Prostate gland (tissue), 2 donors: ENCODE results near the gene TASOR2. TPM values are rescaled to one million over a fixed set of nuclear protein-coding genes. Genes with fewer than 3 reads are reported as not detected.

ENCODE experiments used
- DNase-seq: peaks from one replicate; pipeline ENCODE4 v3.0.0-alpha.2; 2019; ENCODE audit warnings: low spot score
- H3K27ac ChIP-seq, 2 donors: fragments of 200-600 bp; sonication (generic); 2 replicates each; pipeline ENCODE4 v1.5.1; 2017 to 2019
- H3K27me3 ChIP-seq: fragments of 200-600 bp; sonication (generic); replicated peaks from 2 replicates; pipeline ENCODE4 v1.5.1; 2019; ENCODE audit not compliant: insufficient read depth
- H3K36me3 ChIP-seq, 2 donors: fragments of 200-600 bp; sonication (generic); 1 replicate in 1 of 2; 2 replicates in 1 of 2; pipeline versions ENCODE4 v1.5.1 to v1.8.1; 2017 to 2019
- H3K4me1 ChIP-seq: fragments of 200-600 bp; sonication (generic); replicated peaks from 2 replicates; pipeline ENCODE4 v1.5.1; 2019
- H3K4me3 ChIP-seq, 2 donors: fragments of 200-600 bp; sonication (generic); 2 replicates each; pipeline ENCODE4 v1.5.1; 2017 to 2019
- H3K9me3 ChIP-seq: fragments of 200-600 bp; sonication (generic); 2 replicates; pipeline ENCODE4 v1.5.1; 2017
- POLR2A ChIP-seq: fragments of 450-650 bp; IDR thresholded peaks from one replicate; pipeline ENCODE4 v1.6.1; 2016; ENCODE audit warnings: antibody characterized with exemption, mild to moderate bottlenecking
- POLR2AphosphoS5 ChIP-seq: sonication (generic); formaldehyde crosslinking; IDR thresholded peaks from one replicate; pipeline ENCODE4 v1.6.1; 2017; ENCODE audit warnings: antibody characterized with exemption
- WGBS: methylation state at CpG from one replicate; pipeline ENCODE4 v1.1.5; 2018; 5-methylcytosine and 5-hydroxymethylcytosine counted together
- intact Hi-C: fragments of 100-400 bp; cut with DNase I; formaldehyde crosslinking; loops from one replicate; pipeline ENCODE4 v1.14.2; 2022
- total RNA-seq, 2 donors: library from RNA; depleted of rRNA; stranded (reverse); fragments of >200 nt; gene quantifications; one replicate each; pipeline ENCODE4 v1.1.0, GENCODE V29; 2016
- TF ChIP-seq, protein P1 (sequence below), 4 experiments: fragments of 200-600 bp in 2 of 4; fragments of 450-650 bp in 2 of 4; sonication (generic) in 2 of 4; IDR thresholded peaks; 1 replicate in 3 of 4; 2 replicates in 1 of 4; pipeline ENCODE4 v1.5.1; 2016 to 2019; ENCODE audit warnings: antibody characterized with exemption in 4 of 4, mild to moderate bottlenecking in 2 of 4, moderate library complexity in 2 of 4

TASOR2 gene
- total RNA-seq, 2 donors from 2014 or later = 55.0 to 97.9 TPM

DNA sequence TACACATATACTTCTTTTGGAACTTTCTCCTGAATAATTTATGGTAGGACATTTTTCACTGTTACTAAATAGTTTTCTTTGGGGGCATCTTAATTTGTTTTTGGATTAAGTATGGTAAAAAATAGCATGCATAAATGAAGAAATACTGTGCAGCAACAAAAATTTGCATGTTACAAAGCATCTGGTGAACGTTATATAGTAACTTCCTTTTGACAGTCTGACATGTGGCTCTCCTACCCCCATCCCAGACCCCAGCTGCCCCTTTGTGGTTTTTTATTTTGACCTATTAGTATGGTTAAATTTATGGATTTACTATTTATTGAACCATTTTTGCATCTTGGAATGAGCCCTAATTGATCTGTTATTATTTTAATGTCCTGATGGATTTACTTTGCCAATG, 9.9 kb downstream of the TASOR2 start:
- TF ChIP-seq, protein P1, sequence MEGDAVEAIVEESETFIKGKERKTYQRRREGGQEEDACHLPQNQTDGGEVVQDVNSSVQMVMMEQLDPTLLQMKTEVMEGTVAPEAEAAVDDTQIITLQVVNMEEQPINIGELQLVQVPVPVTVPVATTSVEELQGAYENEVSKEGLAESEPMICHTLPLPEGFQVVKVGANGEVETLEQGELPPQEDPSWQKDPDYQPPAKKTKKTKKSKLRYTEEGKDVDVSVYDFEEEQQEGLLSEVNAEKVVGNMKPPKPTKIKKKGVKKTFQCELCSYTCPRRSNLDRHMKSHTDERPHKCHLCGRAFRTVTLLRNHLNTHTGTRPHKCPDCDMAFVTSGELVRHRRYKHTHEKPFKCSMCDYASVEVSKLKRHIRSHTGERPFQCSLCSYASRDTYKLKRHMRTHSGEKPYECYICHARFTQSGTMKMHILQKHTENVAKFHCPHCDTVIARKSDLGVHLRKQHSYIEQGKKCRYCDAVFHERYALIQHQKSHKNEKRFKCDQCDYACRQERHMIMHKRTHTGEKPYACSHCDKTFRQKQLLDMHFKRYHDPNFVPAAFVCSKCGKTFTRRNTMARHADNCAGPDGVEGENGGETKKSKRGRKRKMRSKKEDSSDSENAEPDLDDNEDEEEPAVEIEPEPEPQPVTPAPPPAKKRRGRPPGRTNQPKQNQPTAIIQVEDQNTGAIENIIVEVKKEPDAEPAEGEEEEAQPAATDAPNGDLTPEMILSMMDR (IDR thresholded peaks at IDR 0.05) = no peak
- no peak for TF ChIP-seq POLR2AphosphoS5
- TF ChIP-seq POLR2A = no peak
- no peak overlapping the region for H3K27ac ChIP-seq
- no peaks in the 10 kb centered on the region for H3K9me3 ChIP-seq
- H3K4me1 ChIP-seq = no peaks in the 10 kb centered on the region
- no peak for DNase-seq
- H3K4me3 ChIP-seq = no peak overlapping the region
- WGBS = 88% methylated on average over 1 of the region's 1 CpG
- intact Hi-C loops = no loop called here
- H3K27me3 ChIP-seq = no peaks in the 10 kb centered on the region
- H3K36me3 ChIP-seq = no peaks in the 10 kb centered on the region

DNA sequence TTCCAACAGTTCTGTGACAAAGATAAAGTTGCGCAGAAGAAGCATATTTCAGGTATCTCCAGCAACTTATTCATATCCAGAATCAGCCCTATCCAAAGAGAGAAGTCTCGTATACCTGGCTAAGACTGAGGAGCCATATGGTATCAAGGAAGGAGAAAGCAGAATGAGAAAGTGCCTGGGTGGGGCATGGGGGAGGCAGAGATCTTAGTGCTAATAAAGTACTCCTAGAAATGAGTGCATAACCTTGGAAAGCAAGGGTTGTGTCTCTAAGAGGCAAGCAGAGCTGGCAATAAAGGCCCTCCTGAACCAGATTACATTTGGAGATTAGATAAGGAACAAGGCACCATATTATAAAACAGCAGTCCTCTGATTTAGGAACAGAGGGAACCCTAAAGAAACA, 12.7 kb downstream of the TASOR2 start:
- no peak overlapping the region for H3K4me3 ChIP-seq
- no peaks in the 10 kb centered on the region for H3K9me3 ChIP-seq
- 96% methylated on average over 2 of the region's 2 CpGs for WGBS
- no peak overlapping the region for H3K27ac ChIP-seq
- no peaks in the 10 kb centered on the region for H3K36me3 ChIP-seq
- DNase-seq = no peak
- H3K27me3 ChIP-seq = no peaks in the 10 kb centered on the region
- intact Hi-C loops = no loop called here
- no peaks in the 10 kb centered on the region for H3K4me1 ChIP-seq
- TF ChIP-seq, protein P1 (IDR thresholded peaks at IDR 0.05) = no peak
- TF ChIP-seq POLR2A (no peak), POLR2AphosphoS5 (no peak)

DNA sequence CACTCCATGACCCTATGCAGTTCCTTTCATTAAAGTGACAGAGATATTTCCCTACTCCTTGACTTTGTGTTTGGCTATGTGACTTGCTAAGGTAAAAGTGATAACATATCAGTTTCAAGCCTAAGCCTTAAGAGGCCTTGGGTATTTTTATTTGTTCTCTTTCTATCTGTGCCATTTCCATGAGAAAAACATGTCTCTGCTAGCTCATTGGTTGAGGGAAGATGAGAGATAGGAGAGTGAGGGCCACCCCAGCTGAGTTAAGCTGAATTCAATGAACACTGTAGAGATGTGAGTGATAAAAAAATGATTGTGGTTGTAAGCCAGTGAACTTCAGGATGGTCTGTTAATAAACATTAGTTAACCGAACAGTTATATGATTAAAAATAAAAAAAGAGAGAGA, 13.4 kb downstream of the TASOR2 start:
- H3K27ac ChIP-seq = no peak overlapping the region
- intact Hi-C loops = no loop called here
- 80% methylated on average over 1 of the region's 1 CpG for WGBS
- no peaks in the 10 kb centered on the region for H3K9me3 ChIP-seq
- no peak overlapping the region for H3K4me3 ChIP-seq
- no peak for TF ChIP-seq POLR2AphosphoS5
- no peak for TF ChIP-seq POLR2A
- TF ChIP-seq, protein P1 (IDR thresholded peaks at IDR 0.05) = no peak
- DNase-seq = no peak
- no peaks in the 10 kb centered on the region for H3K27me3 ChIP-seq
- H3K4me1 ChIP-seq = no peaks in the 10 kb centered on the region
- no peaks in the 10 kb centered on the region for H3K36me3 ChIP-seq

DNA sequence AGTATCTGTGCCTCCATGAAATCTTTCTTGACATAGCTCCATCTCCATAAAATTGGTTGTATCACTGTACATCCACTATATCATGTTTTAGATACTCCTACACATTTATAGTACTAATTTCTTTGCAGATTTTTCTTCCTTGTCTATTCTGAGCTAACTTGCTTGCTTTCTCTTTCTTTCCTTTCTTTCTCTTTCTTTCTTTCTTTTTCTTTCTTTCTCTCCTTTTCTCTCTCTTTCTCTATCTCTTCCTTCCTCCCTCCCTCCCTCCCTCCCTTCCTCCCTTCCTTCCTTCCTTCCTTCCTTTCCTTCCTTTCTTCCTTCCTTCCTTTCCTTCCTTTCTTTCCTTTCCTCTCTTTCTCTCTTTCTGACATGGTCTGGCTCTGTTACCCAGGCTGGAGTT, 23.7 kb downstream of the TASOR2 start:
- Histone ChIP-seq H3K9me3 (no peaks in the 10 kb centered on the region), H3K4me3 (no peak overlapping the region), H3K4me1 (no peaks in the 10 kb centered on the region), H3K36me3 (no peaks in the 10 kb centered on the region), H3K27ac (no peak overlapping the region), H3K27me3 (no peaks in the 10 kb centered on the region)
- DNase-seq = no peak
- no peak for TF ChIP-seq POLR2A
- TF ChIP-seq, protein P1 (IDR thresholded peaks at IDR 0.05) = no peak
- no peak for TF ChIP-seq POLR2AphosphoS5
- intact Hi-C loops = no loop called here

DNA sequence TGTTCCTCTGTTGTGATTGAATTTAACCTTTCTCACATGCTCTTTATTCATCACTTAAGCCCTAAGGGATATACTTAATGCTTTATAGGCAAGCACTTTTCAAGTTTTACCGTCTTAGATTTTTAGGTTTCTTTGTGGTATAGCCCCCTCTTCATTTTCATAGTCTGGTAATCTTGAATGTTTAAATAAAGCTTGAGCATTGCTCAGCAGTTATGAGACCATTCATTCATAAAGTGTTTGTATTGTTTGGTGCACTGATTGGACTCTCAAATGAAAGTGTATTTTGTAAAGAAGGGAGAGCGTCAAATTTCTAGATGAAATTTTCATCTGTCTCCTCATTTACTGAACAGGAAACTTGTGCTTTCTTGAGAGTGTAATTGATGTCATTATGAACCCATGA, 25.2 kb downstream of the TASOR2 start:
- no peaks in the 10 kb centered on the region for H3K27me3 ChIP-seq
- intact Hi-C loops = no loop called here

More for the DNA sequence above, 25.2 kb downstream of the TASOR2 start:
- no peak for DNase-seq
- no peaks in the 10 kb centered on the region for H3K36me3 ChIP-seq
- no peaks in the 10 kb centered on the region for H3K9me3 ChIP-seq
- no peak overlapping the region for H3K4me3 ChIP-seq
- WGBS = 79% methylated on average over 2 of the region's 2 CpGs
- TF ChIP-seq, protein P1 (IDR thresholded peaks at IDR 0.05) = no peak
- no peak for TF ChIP-seq POLR2A
- no peak for TF ChIP-seq POLR2AphosphoS5
- H3K4me1 ChIP-seq = no peaks in the 10 kb centered on the region
- no peak overlapping the region for H3K27ac ChIP-seq
